GM18517 (cell line): ENCODE measurements around the gene STK17B.

Source experiments
- ATAC-seq: cut with Tn5 transposase; IDR thresholded peaks from one replicate; pipeline ENCODE4 v1.9.1; 2021; ENCODE audit warnings: mild to moderate bottlenecking, moderate library complexity; ENCODE audit not compliant: unreplicated experiment

Gene STK17B

GRCh38 chr2:196159221-196159892, 12.0 kb downstream of the STK17B start:
- no peak for ATAC-seq

- no peak for ATAC-seq
These were observed 15.8 kb downstream of the STK17B start for GRCh38 chr2:196155575-196155974.

- no peak for ATAC-seq
These were observed 17.9 kb downstream of the STK17B start for GRCh38 chr2:196153480-196153879.

GRCh38 chr2:196149948-196150347, 21.4 kb downstream of the STK17B start:
- ATAC-seq: peak; percentile 58

- ATAC-seq: no peak
These were observed 22.6 kb downstream of the STK17B start for GRCh38 chr2:196148736-196149135.

GRCh38 chr2:196145256-196145655, 26.1 kb downstream of the STK17B start:
- ATAC-seq: no peak

GRCh38 chr2:196144513-196145126, 26.8 kb downstream of the STK17B start:
- no peak for ATAC-seq

GRCh38 chr2:196143730-196144131, 27.6 kb downstream of the STK17B start:
- no peak for ATAC-seq

GRCh38 chr2:196142825-196143224, 28.6 kb downstream of the STK17B start:
- ATAC-seq: no peak

- ATAC-seq: no peak
These were observed 31.2 kb downstream of the STK17B start for GRCh38 chr2:196140213-196140612.

GRCh38 chr2:196137271-196137670, 34.1 kb downstream of the STK17B start:
- ATAC-seq: no peak

- no peak for ATAC-seq
These were observed 35.2 kb downstream of the STK17B start for GRCh38 chr2:196136151-196136550.

- ATAC-seq: no peak
These were observed 39.1 kb downstream of the STK17B start for GRCh38 chr2:196131949-196132925.

- ATAC-seq: peak; percentile 46
These were observed 39.9 kb downstream of the STK17B start for GRCh38 chr2:196131384-196131937.

GRCh38 chr2:196130039-196130825, 41.1 kb downstream of the STK17B start:
- no peak for ATAC-seq

GRCh38 chr2:196128749-196129148, 42.6 kb downstream of the STK17B start:
- ATAC-seq: no peak

- ATAC-seq: no peak
These were observed 45.8 kb downstream of the STK17B start for GRCh38 chr2:196125596-196125995.

GRCh38 chr2:196123679-196124373, 47.6 kb downstream of the STK17B start:
- no peak for ATAC-seq

- no peak for ATAC-seq
These were observed 51.5 kb downstream of the STK17B start for GRCh38 chr2:196119926-196120325.

GRCh38 chr2:196117214-196117705, 54.1 kb downstream of the STK17B start:
- ATAC-seq: no peak
